Hematopoietic multipotent progenitor cell treated with erythropoietin and hydrocortisone succinate and interleukin-3 and kit ligand, for 8 days (in vitro differentiated cells): ENCODE results near the gene APOC3.

Source experiments
- DNase-seq: peaks from one replicate; pipeline ENCODE4 v3.0.0-alpha.2; 2015

Gene APOC3

GRCh38 chr11:116881143-116881542 is 51.4 kb downstream of the APOC3 start:
- DNase-seq: no peak

- DNase-seq: no peak
Measured at GRCh38 chr11:116882386-116882785, 52.7 kb downstream of the APOC3 start.
